Measurements from ENCODE around the gene PIGQ. TPM values are rescaled to one million over a fixed set of nuclear protein-coding genes. Genes with fewer than 3 reads are reported as not detected.
A peak's percentile ranks its signal among the peaks of the same experiment; 100 is the strongest.

PIGQ gene
- total and polyA plus RNA-seq, 2 of the 13 experiments (the other 11 are each of a cell fraction or from before 2014, with no cell fraction given), result 7.7 to 19.7 TPM

DNA sequence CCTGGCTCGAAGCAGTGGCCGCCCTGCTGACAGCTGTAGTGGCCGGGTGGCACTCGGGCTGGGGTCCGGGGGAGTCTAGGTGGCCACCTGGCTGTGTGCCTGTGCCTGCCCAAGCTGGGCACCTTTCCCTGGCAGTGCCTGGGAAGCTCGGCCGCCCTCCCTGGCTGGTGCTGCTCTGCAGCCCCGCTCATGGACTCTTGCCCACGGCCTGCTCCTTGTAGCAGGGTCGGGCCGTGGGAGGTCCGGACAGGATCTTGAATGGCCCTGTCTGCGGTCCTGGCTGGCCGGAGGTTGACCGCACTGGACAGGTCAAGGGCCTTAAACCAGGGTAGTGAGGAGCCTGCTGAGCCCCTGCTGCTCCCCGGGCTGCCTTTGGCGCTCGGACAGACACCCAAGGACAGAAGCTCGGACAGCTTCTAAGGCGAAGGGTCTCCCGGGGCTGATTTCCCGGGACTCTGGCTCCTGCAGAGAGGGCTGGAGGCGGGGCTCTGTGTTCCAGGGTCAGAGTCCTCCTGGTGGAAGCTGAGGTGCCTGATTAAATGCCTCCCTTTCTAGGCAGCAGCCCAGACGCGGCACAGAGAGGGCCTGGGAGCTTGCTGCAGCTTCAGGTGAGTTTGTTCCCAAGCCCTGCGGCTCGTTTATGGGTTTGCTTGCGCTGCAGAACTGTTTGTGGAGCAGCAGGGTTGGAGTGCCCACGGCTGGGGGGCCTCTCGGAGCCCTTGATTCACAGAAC, 36.2 kb upstream of the PIGQ start (continued):
- TF ChIP-seq, protein P1, sequence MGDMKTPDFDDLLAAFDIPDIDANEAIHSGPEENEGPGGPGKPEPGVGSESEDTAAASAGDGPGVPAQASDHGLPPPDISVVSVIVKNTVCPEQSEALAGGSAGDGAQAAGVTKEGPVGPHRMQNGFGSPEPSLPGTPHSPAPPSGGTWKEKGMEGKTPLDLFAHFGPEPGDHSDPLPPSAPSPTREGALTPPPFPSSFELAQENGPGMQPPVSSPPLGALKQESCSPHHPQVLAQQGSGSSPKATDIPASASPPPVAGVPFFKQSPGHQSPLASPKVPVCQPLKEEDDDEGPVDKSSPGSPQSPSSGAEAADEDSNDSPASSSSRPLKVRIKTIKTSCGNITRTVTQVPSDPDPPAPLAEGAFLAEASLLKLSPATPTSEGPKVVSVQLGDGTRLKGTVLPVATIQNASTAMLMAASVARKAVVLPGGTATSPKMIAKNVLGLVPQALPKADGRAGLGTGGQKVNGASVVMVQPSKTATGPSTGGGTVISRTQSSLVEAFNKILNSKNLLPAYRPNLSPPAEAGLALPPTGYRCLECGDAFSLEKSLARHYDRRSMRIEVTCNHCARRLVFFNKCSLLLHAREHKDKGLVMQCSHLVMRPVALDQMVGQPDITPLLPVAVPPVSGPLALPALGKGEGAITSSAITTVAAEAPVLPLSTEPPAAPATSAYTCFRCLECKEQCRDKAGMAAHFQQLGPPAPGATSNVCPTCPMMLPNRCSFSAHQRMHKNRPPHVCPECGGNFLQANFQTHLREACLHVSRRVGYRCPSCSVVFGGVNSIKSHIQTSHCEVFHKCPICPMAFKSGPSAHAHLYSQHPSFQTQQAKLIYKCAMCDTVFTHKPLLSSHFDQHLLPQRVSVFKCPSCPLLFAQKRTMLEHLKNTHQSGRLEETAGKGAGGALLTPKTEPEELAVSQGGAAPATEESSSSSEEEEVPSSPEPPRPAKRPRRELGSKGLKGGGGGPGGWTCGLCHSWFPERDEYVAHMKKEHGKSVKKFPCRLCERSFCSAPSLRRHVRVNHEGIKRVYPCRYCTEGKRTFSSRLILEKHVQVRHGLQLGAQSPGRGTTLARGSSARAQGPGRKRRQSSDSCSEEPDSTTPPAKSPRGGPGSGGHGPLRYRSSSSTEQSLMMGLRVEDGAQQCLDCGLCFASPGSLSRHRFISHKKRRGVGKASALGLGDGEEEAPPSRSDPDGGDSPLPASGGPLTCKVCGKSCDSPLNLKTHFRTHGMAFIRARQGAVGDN (CRISPR knock-in tag; IDR thresholded peaks at IDR 0.05), result peak; percentile 83
- no peak for TF ChIP-seq ZBTB20 (CRISPR knock-in tag; IDR thresholded peaks at IDR 0.05; ENCODE audit: borderline replicate concordance, low read depth)
- no peak for TF ChIP-seq CHD2 (IDR thresholded peaks at IDR 0.05; ENCODE audit: low read depth, low read length)
- peak in 1 of 2 experiments; percentile 65; a peak in 3 of 4 replicates for TF ChIP-seq POLR2A (IDR thresholded peaks at IDR 0.05; ENCODE audit: insufficient read depth in 1 of 2, low read depth in 2 of 2, low read length in 2 of 2)
- no peak for TF ChIP-seq ZNF3 (CRISPR knock-in tag; IDR thresholded peaks at IDR 0.05)
- TF ChIP-seq ZNF224 (CRISPR knock-in tag; IDR thresholded peaks at IDR 0.05), result no peak
- peak; percentile 27 for TF ChIP-seq ZNF629 (CRISPR knock-in tag; conservative IDR thresholded peaks at IDR 0.05)
- TF ChIP-seq, protein P2, sequence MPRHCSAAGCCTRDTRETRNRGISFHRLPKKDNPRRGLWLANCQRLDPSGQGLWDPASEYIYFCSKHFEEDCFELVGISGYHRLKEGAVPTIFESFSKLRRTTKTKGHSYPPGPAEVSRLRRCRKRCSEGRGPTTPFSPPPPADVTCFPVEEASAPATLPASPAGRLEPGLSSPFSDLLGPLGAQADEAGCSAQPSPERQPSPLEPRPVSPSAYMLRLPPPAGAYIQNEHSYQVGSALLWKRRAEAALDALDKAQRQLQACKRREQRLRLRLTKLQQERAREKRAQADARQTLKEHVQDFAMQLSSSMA (CRISPR knock-in tag; IDR thresholded peaks at IDR 0.05), result no peak
- no peak; the same call in none of the 2 replicates for TF ChIP-seq RAD21 (CRISPR knock-in tag; IDR thresholded peaks at IDR 0.05)
- peak; percentile 31; the same call in 1 of the 2 replicates for TF ChIP-seq ELF3 (CRISPR knock-in tag; IDR thresholded peaks at IDR 0.05)
- TF ChIP-seq GPN1 (CRISPR knock-in tag; IDR thresholded peaks at IDR 0.05; ENCODE audit: borderline replicate concordance), result no peak
- TF ChIP-seq, protein P3, sequence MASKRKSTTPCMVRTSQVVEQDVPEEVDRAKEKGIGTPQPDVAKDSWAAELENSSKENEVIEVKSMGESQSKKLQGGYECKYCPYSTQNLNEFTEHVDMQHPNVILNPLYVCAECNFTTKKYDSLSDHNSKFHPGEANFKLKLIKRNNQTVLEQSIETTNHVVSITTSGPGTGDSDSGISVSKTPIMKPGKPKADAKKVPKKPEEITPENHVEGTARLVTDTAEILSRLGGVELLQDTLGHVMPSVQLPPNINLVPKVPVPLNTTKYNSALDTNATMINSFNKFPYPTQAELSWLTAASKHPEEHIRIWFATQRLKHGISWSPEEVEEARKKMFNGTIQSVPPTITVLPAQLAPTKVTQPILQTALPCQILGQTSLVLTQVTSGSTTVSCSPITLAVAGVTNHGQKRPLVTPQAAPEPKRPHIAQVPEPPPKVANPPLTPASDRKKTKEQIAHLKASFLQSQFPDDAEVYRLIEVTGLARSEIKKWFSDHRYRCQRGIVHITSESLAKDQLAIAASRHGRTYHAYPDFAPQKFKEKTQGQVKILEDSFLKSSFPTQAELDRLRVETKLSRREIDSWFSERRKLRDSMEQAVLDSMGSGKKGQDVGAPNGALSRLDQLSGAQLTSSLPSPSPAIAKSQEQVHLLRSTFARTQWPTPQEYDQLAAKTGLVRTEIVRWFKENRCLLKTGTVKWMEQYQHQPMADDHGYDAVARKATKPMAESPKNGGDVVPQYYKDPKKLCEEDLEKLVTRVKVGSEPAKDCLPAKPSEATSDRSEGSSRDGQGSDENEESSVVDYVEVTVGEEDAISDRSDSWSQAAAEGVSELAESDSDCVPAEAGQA (IDR thresholded peaks at IDR 0.05; ENCODE audit: low read depth), result no peak
- TF ChIP-seq, protein P3 (CRISPR knock-in tag; IDR thresholded peaks at IDR 0.05; ENCODE audit: borderline replicate concordance), result peak; percentile 63; the same call in 1 of the 2 replicates
- no peak; the same call in 1 of the 2 replicates for TF ChIP-seq RXRA (CRISPR knock-in tag; IDR thresholded peaks at IDR 0.05)
- TF ChIP-seq NFYC (CRISPR knock-in tag; IDR thresholded peaks at IDR 0.05), result no peak
- 0 out of 2 replicates have a peak, but pooled peaks have one; percentile 23 for TF ChIP-seq NFATC3 (CRISPR knock-in tag; IDR thresholded peaks at IDR 0.05)
- peak; percentile 31; the same call in 1 of the 2 replicates for TF ChIP-seq FOXK1 (CRISPR knock-in tag; IDR thresholded peaks at IDR 0.05; ENCODE audit: borderline replicate concordance, low read depth)
- no peak for TF ChIP-seq JUNB (CRISPR knock-in tag; IDR thresholded peaks at IDR 0.05; ENCODE audit: borderline replicate concordance)
- TF ChIP-seq DMAP1 (CRISPR knock-in tag; IDR thresholded peaks at IDR 0.05), result peak; percentile 57; the same call in 1 of the 2 replicates
- TF ChIP-seq TEAD3 (CRISPR knock-in tag; optimal IDR thresholded peaks at IDR 0.05; ENCODE audit: borderline replicate concordance), result peak; percentile 26

Measured in HepG2 (cell line).